GM12878 (cell line): Measurements from ENCODE around the gene IL16. TPM values are rescaled to one million over a fixed set of nuclear protein-coding genes. Genes with fewer than 3 reads are reported as not detected.

ENCODE experiments used
- ATAC-seq: fragments of 200-7000 bp; cut with Tn5 transposase; 3 replicates; pipeline ENCODE4 v1.9.1; 2020; ENCODE audit warnings: mild to moderate bottlenecking, moderate library complexity
- BruUV-seq: library from RNA; stranded (reverse); fragments of 400-500 nt; replicated peaks from 2 replicates; lab custom pipeline; 2021; lab: Mats Ljungman, UMichigan
- CTCF ChIA-PET: fragments of 300-600 bp; sonication (Branson Sonifier 250); formaldehyde crosslinking; extraction: SDS; loops from one replicate; lab custom pipeline; 2021; ENCODE audit warnings: inconsistent platforms; lab: Yijun Ruan, JAX
- POLR2A ChIA-PET: fragments of 350-600 bp; formaldehyde crosslinking; extraction: SDS; loops from one replicate; lab custom pipeline; 2021; ENCODE audit warnings: inconsistent platforms; lab: Charles Lee
- RAD21 ChIA-PET: fragments of 300-600 bp; sonication (Branson Sonifier 250); formaldehyde crosslinking; loops from one replicate; lab custom pipeline; 2023; ENCODE audit warnings: antibody characterized with exemption; ENCODE audit not compliant: unreplicated experiment; lab: Charles Lee
- SMC1A ChIA-PET: fragments of 300-600 bp; sonication (Branson Sonifier 250); formaldehyde crosslinking; loops from one replicate; lab custom pipeline; 2023; ENCODE audit not compliant: unreplicated experiment, uncharacterized antibody; lab: Charles Lee
- DNase-seq: peaks from one replicate; pipeline ENCODE4 v3.0.0-alpha.2; 2011; ENCODE audit warnings: low read depth, low spot score
- FAIRE-seq: peaks from 3 replicates; lab custom pipeline; 2011; peaks lifted over from hg19 to GRCh38; lab: Jason Lieb, UNC
- H2AFZ ChIP-seq: 2 replicates; pipeline ENCODE4 v1.6.0; 2011; ENCODE audit warnings: low read depth, low read length, control low read depth; ENCODE audit not compliant: control insufficient read depth
- H3K27ac ChIP-seq: 2 replicates; pipeline ENCODE4 v1.5.1; 2011; ENCODE audit warnings: control low read depth; ENCODE audit not compliant: control insufficient read depth, insufficient read depth
- H3K27me3 ChIP-seq, 2 experiments: replicated peaks in 1 of 2; 2 replicates each; pipeline versions ENCODE4 v1.6.0 to v1.6.1; 2011; ENCODE audit warnings: low read length in 1 of 2; ENCODE audit not compliant: control insufficient read depth in 2 of 2, insufficient read depth in 2 of 2
- H3K36me3 ChIP-seq, 2 experiments: 2 replicates each; pipeline ENCODE4 v1.5.1; 2011; ENCODE audit warnings: low read length in 1 of 2; ENCODE audit not compliant: control insufficient read depth in 2 of 2, insufficient read depth in 2 of 2
- H3K4me1 ChIP-seq: 2 replicates; pipeline ENCODE4 v1.6.1; 2011; ENCODE audit warnings: mild to moderate bottlenecking, low read length, moderate library complexity, mixed read lengths; ENCODE audit not compliant: control insufficient read depth, insufficient read depth
- H3K4me2 ChIP-seq: 2 replicates; pipeline ENCODE4 v1.6.0; 2011; ENCODE audit warnings: control low read depth; ENCODE audit not compliant: control insufficient read depth, insufficient read depth
- H3K4me3 ChIP-seq: fragments of 200-600 bp; sonication (generic); 2 replicates; pipeline ENCODE4 v1.5.1; 2016
- H3K79me2 ChIP-seq: 2 replicates; pipeline ENCODE4 v1.6.0; 2011; ENCODE audit warnings: low read length; ENCODE audit not compliant: control insufficient read depth, insufficient read depth
- H3K9ac ChIP-seq: 2 replicates; pipeline ENCODE4 v1.8.0; 2011; ENCODE audit warnings: low read length, control low read depth, mixed read lengths; ENCODE audit not compliant: control insufficient read depth, insufficient read depth
- H3K9me3 ChIP-seq: replicated peaks from 3 replicates; pipeline ENCODE4 v1.5.1; 2011; ENCODE audit warnings: mild to moderate bottlenecking, low read length; ENCODE audit not compliant: control insufficient read depth, insufficient read depth
- H4K20me1 ChIP-seq: 2 replicates; pipeline ENCODE4 v1.6.0; 2011; ENCODE audit not compliant: control insufficient read depth, insufficient read depth
- CBFB ChIP-seq: IDR thresholded peaks from 2 replicates; pipeline ENCODE4 v1.6.1; 2016; ENCODE audit warnings: antibody characterized with exemption, low read depth
- CTCF ChIP-seq, 3 experiments: IDR thresholded peaks in 2 of 3; conservative IDR thresholded peaks in 1 of 3; 2 replicates each; pipeline ENCODE4 v1.5.1; 2011; ENCODE audit warnings: low read depth in 3 of 3, low read length in 3 of 3, mild to moderate bottlenecking in 3 of 3, control low read depth in 2 of 3, moderate library complexity in 2 of 3, inconsistent platforms in 1 of 3, mixed read lengths in 1 of 3; ENCODE audit not compliant: control insufficient read depth in 2 of 3, insufficient read depth in 1 of 3; ENCODE audit errors: extremely low read depth in 1 of 3
- FOS ChIP-seq: IDR thresholded peaks from 3 replicates; pipeline ENCODE4 v1.6.1; 2011; ENCODE audit warnings: borderline replicate concordance; ENCODE audit not compliant: insufficient read length; ENCODE audit errors: extremely low read depth
- HDGF ChIP-seq: fragments of 450-650 bp; IDR thresholded peaks from 2 replicates; pipeline ENCODE4 v1.6.1; 2016; ENCODE audit warnings: antibody characterized with exemption
- RAD21 ChIP-seq: IDR thresholded peaks from 2 replicates; pipeline ENCODE4 v1.6.1; 2011; ENCODE audit warnings: mild to moderate bottlenecking, low read depth, low read length, moderate library complexity; ENCODE audit not compliant: insufficient read depth
- SMAD1 ChIP-seq: fragments of 450-650 bp; IDR thresholded peaks from 2 replicates; pipeline ENCODE4 v1.6.1; 2018; ENCODE audit warnings: mild to moderate bottlenecking, low read depth; ENCODE audit not compliant: partially characterized antibody
- SMC3 ChIP-seq: IDR thresholded peaks from 2 replicates; pipeline ENCODE4 v1.6.1; 2011; ENCODE audit warnings: low read length, improper control_type of control experiment, borderline replicate concordance
- ZNF24 ChIP-seq: fragments of 450-650 bp; IDR thresholded peaks from 2 replicates; pipeline ENCODE4 v1.6.1; 2017; ENCODE audit warnings: antibody characterized with exemption, mild to moderate bottlenecking
- WGBS: methylation state at CpG from one replicate; pipeline ENCODE4 v1.1.6; 2016; ENCODE audit warnings: low lambda C conversion rate; ENCODE audit not compliant: insufficient replicate concordance, insufficient coverage; ENCODE audit errors: missing lambda C conversion rate; 5-methylcytosine and 5-hydroxymethylcytosine counted together
- in situ Hi-C: fragments of 300-500 bp; cut with MboI; formaldehyde crosslinking; loops from 9 replicates; pipeline ENCODE4 v1.14.3; 2018; ENCODE audit warnings: mixed read lengths
- intact Hi-C: fragments of 100-400 bp; cut with micrococcal nuclease; formaldehyde crosslinking; loops from one replicate; pipeline ENCODE4 v1.14.2; 2022; ENCODE audit not compliant: unreplicated experiment
- polyA plus RNA-seq, 11 experiments: library from polyadenylated mRNA; depleted of rRNA in 4 of 11; unstranded in 6 of 11; stranded (reverse) in 5 of 11; fragments of >200 nt; fragmentation: Nextera tagmentation in 4 of 11; fragmentation: Illumina TruSeq in 1 of 11; extraction: Ambion mirVana in 4 of 11; extraction: Trizol in 1 of 11; gene quantifications; 1 replicate in 1 of 11; 2 replicates in 10 of 11; pipeline versions ENCODE4 v1.2.1 to v1.2.3, GENCODE V29; 2011 to 2016; ENCODE audit warnings: inconsistent platforms in 2 of 11, missing spikeins in 2 of 11, low read depth in 1 of 11
- total RNA-seq, 4 experiments: library from RNA; depleted of rRNA in 3 of 4; stranded (reverse); fragments of >200 nt in 3 of 4; fragmentation: Illumina TruSeq in 1 of 4; extraction: Trizol in 1 of 4; gene quantifications; 2 replicates each; pipeline versions ENCODE4 v1.2.1 to v1.2.3, GENCODE V29; 2013 to 2021
- TF ChIP-seq, protein P1 (sequence below): fragments of 450-650 bp; IDR thresholded peaks from 2 replicates; pipeline ENCODE4 v1.6.1; 2014; ENCODE audit warnings: mild to moderate bottlenecking

IL16 gene
- total and polyA plus RNA-seq, 10 of the 15 experiments (the other 5 are each of a cell fraction or from before 2014, with no cell fraction given): 21.7 to 206 (median 44.5) TPM

- ATAC-seq (no peak), FAIRE-seq (no peak), DNase-seq (no peak)
- H3K79me2 ChIP-seq: no peaks in the 10 kb centered on the region
- H3K4me1 ChIP-seq: no peaks in the 10 kb centered on the region; the same call in 1 of the 2 replicates
- CTCF ChIA-PET: interaction anchor here (0.6 to 11.3 kb wide), 23 partner anchors 9 to 229 kb away, joined by 3 to 242 read pairs (median 5); partner anchors contain the start of gene STARD5
- in situ Hi-C loops: no loop called here
- H3K27ac ChIP-seq: no peak overlapping the region
- SMC1A ChIA-PET: interaction anchor here (1.2 to 6.1 kb wide), 9 partner anchors 36 to 69 kb away, joined by 3 to 122 read pairs (median 9); no protein-coding TSS in a partner anchor
- no peaks in the 10 kb centered on the region for H3K27me3 ChIP-seq
- H3K4me3 ChIP-seq: no peak overlapping the region
- no peaks in the 10 kb centered on the region for H3K36me3 ChIP-seq
- no TSS peak for BruUV-seq
- no peak overlapping the region for H3K4me2 ChIP-seq
- POLR2A ChIA-PET: no interaction called here
- H4K20me1 ChIP-seq: no peaks in the 10 kb centered on the region
- H3K9ac ChIP-seq: no peak overlapping the region
- no peaks in the 10 kb centered on the region for H3K9me3 ChIP-seq
- RAD21 ChIA-PET: interaction anchor here (1.0 to 9.2 kb wide), 8 partner anchors 11 to 75 kb away, joined by 3 to 137 read pairs (median 8); partner anchors contain the start of gene STARD5
- H2AFZ ChIP-seq: no peak overlapping the region
- no peak for TF ChIP-seq SMAD1
- no peak for TF ChIP-seq CBFB
- TF ChIP-seq FOS: no peak
- TF ChIP-seq, protein P1, sequence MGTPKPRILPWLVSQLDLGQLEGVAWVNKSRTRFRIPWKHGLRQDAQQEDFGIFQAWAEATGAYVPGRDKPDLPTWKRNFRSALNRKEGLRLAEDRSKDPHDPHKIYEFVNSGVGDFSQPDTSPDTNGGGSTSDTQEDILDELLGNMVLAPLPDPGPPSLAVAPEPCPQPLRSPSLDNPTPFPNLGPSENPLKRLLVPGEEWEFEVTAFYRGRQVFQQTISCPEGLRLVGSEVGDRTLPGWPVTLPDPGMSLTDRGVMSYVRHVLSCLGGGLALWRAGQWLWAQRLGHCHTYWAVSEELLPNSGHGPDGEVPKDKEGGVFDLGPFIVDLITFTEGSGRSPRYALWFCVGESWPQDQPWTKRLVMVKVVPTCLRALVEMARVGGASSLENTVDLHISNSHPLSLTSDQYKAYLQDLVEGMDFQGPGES: no peak
- TF ChIP-seq, all 136 proteins: peak for 0
- intact Hi-C loops: loop anchor here (1.0 to 5.0 kb wide), 2 partner anchors 60 to 67 kb away; no protein-coding TSS in a partner anchor
- 98% methylated on average over 4 of the region's 4 CpGs for WGBS
These were observed 139.0 kb downstream of the IL16 start for GRCh38 chr15:81335631-81336030.

- TF ChIP-seq SMC3 (peak; percentile 70; the same call in 1 of the 2 replicates), CTCF (IDR thresholded peaks at IDR 0.05 in 2 of 3, conservative IDR thresholded peaks at IDR 0.05 in 1 of 3; ENCODE audit: control insufficient read depth in 2 of 3, extremely low read depth in 1 of 3, insufficient read depth in 1 of 3, low read depth in 3 of 3, low read length in 3 of 3) (peak; percentile 57 to 73 (median 66); a peak in 5 of 6 replicates), HDGF (no peak), ZNF24 (0 out of 2 replicates have a peak, but pooled peaks have one; percentile 15), RAD21 (peak; percentile 83)
- ChIA-PET POLR2A (interaction anchor here (0.6 to 0.7 kb wide), 2 partner anchors 12 to 62 kb away, joined by 3 read pairs; partner anchors contain the start of gene STARD5), RAD21 (interaction anchor here (0.7 to 9.2 kb wide), 17 partner anchors 9 to 463 kb away, joined by 3 to 137 read pairs (median 4); partner anchors contain the start of gene STARD5), CTCF (interaction anchor here (0.7 to 11.3 kb wide), 27 partner anchors 9 to 327 kb away, joined by 3 to 242 read pairs (median 5); partner anchors contain the start of gene STARD5), SMC1A (interaction anchor here (0.6 to 6.1 kb wide), 18 partner anchors 10 to 356 kb away, joined by 3 to 122 read pairs (median 4); partner anchors contain the start of gene STARD5)
- DNase-seq (no peak), ATAC-seq (peak; percentile 89), FAIRE-seq (peak; percentile 13)
- H3K79me2 ChIP-seq: no peaks in the 10 kb centered on the region
- H4K20me1 ChIP-seq: no peaks in the 10 kb centered on the region
- no peaks in the 10 kb centered on the region; the same call in 1 of the 2 replicates for H3K4me1 ChIP-seq
- intact Hi-C loops: loop anchor here (1.0 to 5.0 kb wide), 2 partner anchors 61 to 66 kb away; no protein-coding TSS in a partner anchor
- no peak overlapping the region; the same call in none of the 2 replicates for H2AFZ ChIP-seq
- H3K4me3 ChIP-seq: no peak overlapping the region
- no peaks in the 10 kb centered on the region for H3K27me3 ChIP-seq
- H3K9ac ChIP-seq: no peak overlapping the region
- no peak overlapping the region for H3K27ac ChIP-seq
- 39% methylated on average over 4 of the region's 4 CpGs for WGBS
- BruUV-seq: no TSS peak
- no peak overlapping the region for H3K4me2 ChIP-seq
- no peaks in the 10 kb centered on the region for H3K9me3 ChIP-seq
- no peaks in the 10 kb centered on the region for H3K36me3 ChIP-seq
- in situ Hi-C loops: no loop called here
These were observed 139.9 kb downstream of the IL16 start for GRCh38 chr15:81336568-81336967.
